Occipital lobe (tissue), 3 donors: ENCODE data around the gene NPIPB6. TPM values are rescaled to one million over a fixed set of nuclear protein-coding genes. Genes with fewer than 3 reads are reported as not detected.

ENCODE experiments used
- DNase-seq: peaks from one replicate; lab custom pipeline; 2025; lab: John Stamatoyannopoulos, UW
- small RNA-seq: library from RNA; depleted of rRNA; stranded (forward); fragments of <200 nt; gene quantifications from one replicate; pipeline ENCODE3, GENCODE V24; 2014
- total RNA-seq: library from RNA; depleted of rRNA; stranded (reverse); fragments of >200 nt; gene quantifications from one replicate; pipeline ENCODE4 v1.2.3, GENCODE V29; 2014

Gene NPIPB6
- total RNA-seq, 1 donor from 2014 or later: not detected

DNA sequence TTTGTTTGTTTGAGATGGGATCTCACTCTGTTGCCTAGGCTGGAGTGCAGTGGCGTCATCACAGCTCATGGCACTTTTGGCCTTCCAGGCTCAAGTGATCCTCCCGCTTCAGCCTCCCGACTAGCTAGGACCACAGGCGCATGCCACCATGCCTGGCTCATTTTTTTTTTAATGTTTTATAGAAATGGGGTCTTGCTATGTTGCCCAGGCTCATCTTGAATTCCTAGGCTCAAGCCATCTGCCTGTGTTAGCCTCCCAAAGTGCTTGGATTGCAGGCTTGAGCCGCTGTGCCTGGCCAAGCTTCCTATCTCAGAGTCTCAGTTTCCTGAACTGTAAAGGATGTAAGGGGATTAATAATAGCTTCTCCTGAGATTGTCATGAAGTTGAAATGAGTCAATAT is 63.0 kb downstream of the NPIPB6 start:
- DNase-seq: no peak

GRCh38 chr16:28298511-28298878 is 64.8 kb downstream of the NPIPB6 start:
- no peak for DNase-seq

DNA sequence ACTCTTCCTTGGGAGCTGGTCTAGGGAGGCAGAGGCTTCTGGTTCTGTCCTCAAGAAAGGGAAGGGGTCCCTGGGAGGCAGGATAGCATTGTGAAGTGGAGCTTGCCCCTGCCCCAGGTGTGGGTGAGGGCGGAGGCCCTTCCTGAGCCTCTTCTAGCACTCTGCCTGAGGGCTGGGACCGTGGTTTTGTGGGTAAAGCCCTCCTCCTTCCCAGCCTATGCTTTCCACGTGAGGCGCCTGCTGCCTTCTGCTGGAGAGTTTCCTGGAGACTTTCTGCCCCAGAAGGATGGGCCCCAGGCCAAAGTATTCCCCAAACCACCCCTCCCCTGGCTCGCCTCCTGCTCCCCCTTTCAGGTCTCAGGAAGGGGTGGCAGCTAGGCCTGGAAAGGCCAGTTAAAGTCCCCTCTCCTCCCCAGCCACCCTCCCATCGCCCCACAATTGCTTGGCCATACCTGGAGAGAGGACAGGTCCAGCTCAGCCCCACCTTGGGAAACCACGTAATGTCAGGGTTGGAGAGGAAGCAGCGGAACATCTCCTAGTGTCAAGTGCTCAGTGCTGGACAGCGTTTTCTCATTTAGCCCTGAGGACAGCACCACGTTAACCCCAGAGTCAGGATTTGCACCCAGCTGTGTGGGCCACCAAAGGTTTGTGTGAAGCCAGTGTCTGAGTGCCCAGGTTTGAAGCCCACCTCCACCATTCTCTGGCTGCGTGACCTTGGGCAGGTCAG is 65.4 kb downstream of the NPIPB6 start:
- DNase-seq: no peak

DNA sequence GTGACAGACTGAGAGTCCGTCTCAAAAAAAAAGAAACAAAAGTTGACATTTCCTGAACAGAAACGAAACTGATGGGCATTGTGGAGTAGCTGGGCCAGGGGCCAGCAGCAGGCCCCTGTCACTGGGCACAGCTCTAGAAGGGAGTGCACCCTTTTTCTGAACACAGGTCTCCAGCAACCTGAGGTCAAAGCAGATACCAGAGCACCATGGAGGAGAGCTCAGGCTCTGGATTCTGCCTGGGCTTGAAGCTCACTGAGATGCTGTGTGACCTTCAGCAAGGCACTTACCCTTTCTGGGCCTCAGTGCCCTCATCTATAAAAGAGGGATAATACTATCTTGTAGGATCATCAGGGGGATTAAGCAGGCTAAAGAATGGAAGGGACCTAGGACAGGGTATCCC is 66.0 kb downstream of the NPIPB6 start:
- DNase-seq: no peak

GRCh38 chr16:28295276-28295675 is 68.0 kb downstream of the NPIPB6 start:
- DNase-seq: no peak

- DNase-seq: no peak
Measured at GRCh38 chr16:28294201-28294600, 69.1 kb downstream of the NPIPB6 start.

DNA sequence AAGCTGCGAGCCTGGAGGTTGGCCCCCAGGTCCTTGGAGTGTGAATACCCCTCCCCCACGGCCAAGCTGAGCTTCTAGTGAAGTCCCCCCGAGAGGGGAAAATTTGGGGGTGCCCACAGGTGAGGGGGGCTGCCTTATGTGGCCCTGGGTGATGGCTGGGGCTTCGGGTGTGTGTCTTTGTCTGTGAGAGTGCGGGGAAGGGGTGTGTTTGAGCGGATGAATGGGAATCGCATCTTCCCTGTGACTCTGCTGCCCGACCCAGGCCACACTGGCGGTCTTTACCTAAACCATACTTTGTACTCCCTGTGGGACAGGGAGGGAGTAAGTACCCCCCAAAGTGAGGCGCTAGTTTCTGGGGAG is 69.7 kb downstream of the NPIPB6 start:
- no peak for DNase-seq

DNA sequence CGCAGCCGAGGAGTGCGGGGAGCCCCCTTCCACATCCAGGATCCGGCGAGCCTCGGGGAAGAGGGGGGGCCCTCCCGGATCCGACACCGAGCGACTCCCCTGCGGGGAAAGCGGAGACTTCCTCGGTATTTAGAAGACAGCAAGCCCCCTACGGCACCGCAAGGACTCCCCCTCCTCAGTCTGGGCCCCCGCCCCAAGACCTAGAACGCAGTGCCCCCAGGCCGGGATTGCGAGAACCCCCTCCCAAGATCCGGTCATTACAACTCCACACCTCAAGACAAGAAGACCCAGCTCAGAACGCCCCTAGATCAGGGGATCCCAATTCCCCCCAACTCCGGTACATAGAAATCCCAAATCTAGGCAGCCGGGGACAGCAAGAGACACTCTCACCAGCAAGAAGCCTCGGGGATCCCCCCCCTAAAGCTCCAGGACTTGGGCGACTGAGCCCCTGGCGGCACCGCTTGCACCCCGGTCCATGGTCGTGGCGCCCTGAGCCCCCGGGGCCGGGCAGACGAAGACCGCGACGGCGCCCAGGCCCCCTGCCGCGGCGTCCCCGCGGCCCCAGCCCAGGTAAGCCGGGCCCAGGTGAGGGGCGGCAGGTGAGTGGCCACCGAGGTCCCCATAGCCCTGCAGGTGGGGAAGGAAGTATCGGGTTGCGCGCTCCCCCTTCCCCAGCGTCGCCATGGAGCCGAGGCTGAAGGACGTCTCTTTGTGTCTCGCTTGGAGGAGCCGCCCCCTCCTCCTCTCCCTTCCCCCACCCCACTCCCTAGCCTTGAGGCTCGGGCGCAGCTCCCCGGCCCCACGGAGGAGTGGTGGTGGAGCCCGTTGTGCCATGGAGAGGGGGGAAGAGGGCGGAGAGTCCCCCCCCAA is 70.3 kb downstream of the NPIPB6 start:
- no peak for DNase-seq

Small RNAs within 50 kb of the gene (small RNA-seq; reads per million reads assigned to genes)
- gene AC138904.2: not detected
- gene MIR6862-1: not detected

Other genes starting within 250 kb of the NPIPB6 start
- gene XPO6, start 151.5 kb downstream of the NPIPB6 start, total RNA-seq: 66.4 TPM
- gene SBK1, start 71.0 kb downstream of the NPIPB6 start, total RNA-seq: 19.5 TPM
- gene EIF3CL, start 40.3 kb upstream of the NPIPB6 start, total RNA-seq: 60.4 TPM
- not detected for gene NPIPB7, start 108.8 kb upstream of the NPIPB6 start, total RNA-seq
- 19.3 TPM for gene CLN3, start 128.6 kb upstream of the NPIPB6 start, total RNA-seq
- not detected for gene APOBR, start 131.1 kb upstream of the NPIPB6 start, total RNA-seq
- gene IL27, start 143.3 kb upstream of the NPIPB6 start, total RNA-seq: not detected
- 0.16 TPM for gene NUPR1, start 175.5 kb upstream of the NPIPB6 start, total RNA-seq
- 10.8 TPM for gene SGF29, start 190.4 kb upstream of the NPIPB6 start, total RNA-seq
- not detected for gene SULT1A2, start 233.5 kb upstream of the NPIPB6 start, total RNA-seq
- gene SULT1A1, start 246.5 kb upstream of the NPIPB6 start, total RNA-seq: 7.3 TPM